CD1c-positive myeloid dendritic cell (primary cell): ENCODE results near the gene IKBKE.

ENCODE experiments used
- DNase-seq: peaks from one replicate; pipeline ENCODE4 v3.0.0-alpha.2; 2016; ENCODE audit errors: extremely low spot score

The IKBKE gene

GRCh38 chr1:206455289-206455665 is 15.0 kb upstream of the IKBKE start:
- no peak for DNase-seq

GRCh38 chr1:206455666-206456344 is 14.5 kb upstream of the IKBKE start:
- no peak for DNase-seq

- DNase-seq, result peak; percentile 50
Measured at GRCh38 chr1:206456577-206457370, 13.5 kb upstream of the IKBKE start.

- DNase-seq, result peak; percentile 57
Measured at GRCh38 chr1:206457408-206458120, 12.7 kb upstream of the IKBKE start.

GRCh38 chr1:206459703-206460102 is 10.6 kb upstream of the IKBKE start:
- no peak for DNase-seq

- no peak for DNase-seq
Measured at GRCh38 chr1:206460836-206461426, 9.3 kb upstream of the IKBKE start.

GRCh38 chr1:206461602-206462455 is 8.4 kb upstream of the IKBKE start:
- DNase-seq, result peak; percentile 81

GRCh38 chr1:206463137-206463536 is 7.1 kb upstream of the IKBKE start:
- no peak for DNase-seq

- no peak for DNase-seq
Measured at GRCh38 chr1:206463911-206464310, 6.4 kb upstream of the IKBKE start.

GRCh38 chr1:206464456-206464964 is 5.8 kb upstream of the IKBKE start:
- DNase-seq, result peak; percentile 72

- peak; percentile 48 for DNase-seq
Measured at GRCh38 chr1:206465951-206466350, 4.3 kb upstream of the IKBKE start.

GRCh38 chr1:206466840-206467649 is 3.2 kb upstream of the IKBKE start:
- no peak for DNase-seq

- DNase-seq, result peak; percentile 93
Measured at GRCh38 chr1:206467915-206468314, 2.4 kb upstream of the IKBKE start.

- no peak for DNase-seq
Measured at GRCh38 chr1:206468571-206468970, 1.7 kb upstream of the IKBKE start.

GRCh38 chr1:206469411-206469932 is 804 bp upstream of the IKBKE start:
- DNase-seq, result no peak

- DNase-seq, result peak; percentile 62
Measured at GRCh38 chr1:206470692-206471414, 577 bp downstream of the IKBKE start.

- no peak for DNase-seq
Measured at GRCh38 chr1:206471415-206471801, 1.1 kb downstream of the IKBKE start.

GRCh38 chr1:206472024-206472423 is 1.7 kb downstream of the IKBKE start:
- DNase-seq, result no peak

- DNase-seq, result peak; percentile 92
Measured at GRCh38 chr1:206472454-206472853, 2.2 kb downstream of the IKBKE start.
